ELR (cell line): Measurements from ENCODE around the gene ABCG1.
A peak's percentile ranks its signal among the peaks of the same experiment; 100 is the strongest.
"Not testable (repeated sequence)": the region's sequence is repeated elsewhere in the genome, so short reads cannot be mapped to it uniquely, and the experiment has no call there.

ENCODE experiments used
- DNase-seq: peaks from one replicate; pipeline ENCODE4 v3.0.0-alpha.2; 2015; ENCODE audit warnings: low read depth

ABCG1 gene

DNA sequence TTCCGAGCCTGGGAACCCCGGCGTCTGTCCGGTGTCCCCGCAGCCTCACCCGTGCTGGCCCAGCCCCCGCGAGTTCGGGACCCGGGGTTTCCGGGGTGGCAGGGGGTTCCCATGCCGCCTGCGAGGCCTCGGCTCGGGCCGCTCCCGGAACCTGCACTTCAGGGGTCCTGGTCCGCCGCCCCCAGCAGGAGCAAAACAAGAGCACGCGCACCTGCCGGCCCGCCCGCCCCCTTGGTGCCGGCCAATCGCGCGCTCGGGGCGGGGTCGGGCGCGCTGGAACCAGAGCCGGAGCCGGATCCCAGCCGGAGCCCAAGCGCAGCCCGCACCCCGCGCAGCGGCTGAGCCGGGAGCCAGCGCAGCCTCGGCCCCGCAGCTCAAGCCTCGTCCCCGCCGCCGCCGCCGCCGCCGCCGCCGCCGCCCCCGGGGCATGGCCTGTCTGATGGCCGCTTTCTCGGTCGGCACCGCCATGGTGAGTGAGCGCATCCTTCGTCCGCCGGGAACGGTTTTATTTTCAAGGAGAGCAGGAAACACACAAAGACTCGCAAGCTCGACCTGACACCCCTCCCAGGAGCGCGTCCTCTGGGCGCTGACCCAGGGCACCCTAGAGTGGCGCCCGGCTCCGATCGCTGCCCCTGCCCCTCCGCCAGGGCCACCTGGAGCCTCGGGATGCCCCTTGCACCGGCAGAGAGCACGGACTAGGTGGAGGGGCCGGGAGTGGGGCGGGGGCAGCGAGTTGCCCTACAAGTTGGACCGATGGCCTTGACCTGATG is at the start of gene ABCG1:
Gene ABCG1, plus strand, starts transcription at position 305 of the 770 bp plus-strand sequence. Its CDS starts 123 bp downstream, at position 428.
- DNase-seq: no peak

- no peak for DNase-seq
Observed at GRCh38 chr21:42169758-42170157, 49.2 kb upstream of the ABCG1 start.

GRCh38 chr21:42171091-42172053 is 47.6 kb upstream of the ABCG1 start:
- DNase-seq: no peak

DNA sequence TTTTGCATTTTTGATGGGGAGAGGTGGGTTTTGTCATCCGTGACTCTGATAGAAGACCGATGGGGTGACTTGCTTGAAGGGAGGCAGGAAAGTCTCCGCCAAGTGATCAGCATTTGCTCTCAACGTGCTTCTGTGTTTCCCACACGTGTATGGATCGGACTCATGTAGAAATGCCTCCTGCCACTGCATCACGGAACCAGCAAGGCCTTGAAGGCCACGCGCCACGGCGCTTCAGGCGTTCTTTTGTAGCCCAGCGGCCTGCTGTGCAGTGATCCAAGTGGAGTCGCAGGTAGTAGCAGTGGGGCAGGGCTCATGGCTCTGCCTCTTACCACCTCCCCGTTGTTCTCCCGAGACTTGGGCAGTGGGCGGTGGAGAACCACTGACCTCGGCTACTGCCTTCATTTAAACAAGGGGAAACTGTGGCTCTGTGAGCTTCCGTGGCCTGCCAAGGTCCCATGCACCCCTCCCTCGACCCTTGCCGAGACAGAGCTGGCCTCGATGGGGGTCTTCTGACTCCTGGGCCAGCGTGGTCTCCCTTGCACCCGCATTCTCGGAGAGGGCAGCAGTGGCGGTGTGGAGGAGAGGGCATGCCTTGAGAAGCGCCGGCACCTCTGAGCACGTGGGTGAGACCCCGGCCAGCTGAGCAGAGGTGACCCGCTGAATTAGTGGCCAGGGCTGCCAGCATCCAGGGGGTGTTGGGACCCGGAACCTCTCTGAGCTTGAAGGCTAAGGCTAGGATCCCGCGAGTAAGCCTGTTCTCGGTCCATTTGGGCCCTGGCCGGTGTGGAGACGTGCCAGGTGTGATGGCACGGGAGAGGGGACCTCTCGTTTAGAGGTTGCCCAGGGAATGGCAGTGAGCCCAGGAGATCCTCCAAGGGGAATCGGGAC is 46.1 kb upstream of the ABCG1 start:
- no peak for DNase-seq

DNA sequence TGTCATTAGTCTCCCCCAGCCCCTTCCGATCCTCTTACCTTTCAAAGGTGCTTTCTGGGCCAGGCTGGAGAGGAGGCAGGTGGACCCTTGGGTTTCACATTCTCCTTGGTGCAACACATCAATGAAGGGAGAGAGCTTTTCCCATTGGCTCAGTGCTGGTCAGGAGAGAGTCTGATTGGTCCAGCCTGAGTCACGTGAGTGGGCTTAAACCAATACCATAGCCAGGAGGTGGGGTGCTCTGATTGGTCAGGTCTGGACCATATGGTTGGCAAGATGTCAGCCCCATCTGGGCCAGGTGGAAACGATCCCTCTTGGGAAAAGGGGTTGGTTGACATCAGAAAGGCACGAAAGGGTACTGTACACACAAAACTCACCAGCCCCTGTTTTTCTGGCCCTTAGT is 44.8 kb upstream of the ABCG1 start:
- DNase-seq: no peak

GRCh38 chr21:42175110-42175710 is 43.7 kb upstream of the ABCG1 start:
- DNase-seq: no peak

DNA sequence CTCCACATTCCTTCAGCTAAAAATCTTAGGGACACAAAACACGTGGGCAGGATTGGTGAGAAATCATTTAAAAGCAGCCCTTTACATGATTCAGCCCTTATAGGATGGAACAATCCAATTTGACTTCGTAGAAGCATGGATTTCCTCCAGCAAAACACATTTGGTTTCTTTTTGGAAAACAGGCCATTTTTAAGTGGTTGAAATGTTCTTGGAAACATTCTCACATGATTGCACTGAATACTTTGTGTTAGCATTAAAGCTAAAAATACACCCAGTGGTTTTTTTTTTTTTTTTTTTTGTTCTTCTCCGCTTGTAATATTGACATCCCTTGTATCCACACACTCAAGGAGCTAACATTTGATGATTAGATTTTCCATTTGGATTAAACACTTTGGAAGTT is 42.1 kb upstream of the ABCG1 start:
- no peak for DNase-seq

- no peak for DNase-seq
Observed at GRCh38 chr21:42179316-42179715, 39.6 kb upstream of the ABCG1 start.

DNA sequence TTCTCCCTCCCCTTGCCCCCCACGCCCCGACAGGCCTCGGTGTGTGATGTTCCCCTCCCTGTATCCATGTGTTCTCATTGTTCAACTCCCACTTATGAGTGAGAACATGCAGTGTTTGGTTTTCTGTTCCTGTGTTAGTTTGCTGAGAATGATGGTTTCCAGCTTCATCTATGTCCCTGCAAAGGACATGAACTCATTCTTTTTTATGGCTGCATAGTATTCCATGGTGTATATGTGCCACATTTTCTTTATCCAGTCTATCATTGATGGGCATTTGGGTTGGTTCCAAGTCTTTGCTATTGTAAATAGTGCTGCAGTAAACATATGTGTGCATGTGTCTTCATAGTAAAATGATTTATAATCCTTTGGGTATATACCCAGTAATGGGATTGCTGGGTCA is 38.9 kb upstream of the ABCG1 start:
- not testable (repeated sequence) for DNase-seq

DNA sequence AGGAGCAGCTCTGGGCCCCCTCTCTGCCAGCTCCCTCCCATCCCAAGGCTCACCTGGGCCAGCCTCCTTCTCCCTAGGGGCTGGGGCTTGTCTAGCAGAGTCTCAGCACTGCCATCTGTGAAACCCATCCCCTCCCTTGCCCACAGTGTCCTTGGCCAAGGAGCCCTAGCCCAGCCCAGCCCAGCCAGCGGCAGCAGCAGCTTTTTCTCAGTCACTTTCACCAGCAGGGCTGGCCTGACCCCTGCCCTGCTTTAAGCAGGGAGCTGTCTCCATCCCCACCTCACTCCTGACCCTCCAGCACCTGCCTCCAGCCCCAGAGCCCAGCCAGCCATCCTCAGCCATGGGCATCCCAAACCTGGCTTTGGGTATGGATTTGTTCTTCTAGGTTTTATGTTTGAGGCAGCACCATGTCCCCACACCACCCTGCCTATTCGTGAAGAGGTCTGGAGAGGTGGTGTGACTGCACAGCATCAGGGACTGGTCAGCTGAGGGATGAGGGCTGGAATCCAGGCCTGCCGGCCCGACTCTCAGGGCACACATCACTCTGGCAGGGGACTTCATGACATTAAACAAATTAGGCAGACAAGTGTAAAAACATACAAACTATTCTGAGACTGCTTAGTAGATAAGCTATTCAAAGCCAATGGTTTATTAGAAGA is 36.1 kb upstream of the ABCG1 start:
- DNase-seq: no peak

GRCh38 chr21:42183374-42184266 is 35.3 kb upstream of the ABCG1 start:
- DNase-seq: no peak

- DNase-seq: no peak
Observed at GRCh38 chr21:42186591-42186990, 32.3 kb upstream of the ABCG1 start.

- DNase-seq: peak; percentile 38
Observed at GRCh38 chr21:42187976-42188653, 30.8 kb upstream of the ABCG1 start.

DNA sequence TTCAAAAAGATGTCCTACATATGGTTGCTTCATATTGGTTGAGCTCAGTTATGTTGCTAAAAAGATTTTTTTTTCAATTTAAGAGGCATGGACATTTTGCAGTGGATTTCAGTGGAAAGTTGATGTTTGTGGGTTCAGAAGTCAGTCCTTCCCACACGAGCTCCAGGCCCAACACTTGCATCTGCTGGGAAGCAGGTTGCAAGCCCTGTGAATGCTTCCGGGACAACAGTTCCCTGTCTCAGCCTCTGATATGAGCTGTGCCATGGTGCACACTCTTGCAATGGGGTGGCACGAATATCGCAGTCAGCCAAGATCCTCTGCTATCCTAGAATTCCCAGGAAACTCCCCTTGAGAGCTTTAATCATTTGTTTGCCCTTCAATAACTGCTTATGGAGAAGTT is 30.3 kb upstream of the ABCG1 start:
- DNase-seq: no peak

GRCh38 chr21:42189431-42189830 is 29.5 kb upstream of the ABCG1 start:
- DNase-seq: no peak

DNA sequence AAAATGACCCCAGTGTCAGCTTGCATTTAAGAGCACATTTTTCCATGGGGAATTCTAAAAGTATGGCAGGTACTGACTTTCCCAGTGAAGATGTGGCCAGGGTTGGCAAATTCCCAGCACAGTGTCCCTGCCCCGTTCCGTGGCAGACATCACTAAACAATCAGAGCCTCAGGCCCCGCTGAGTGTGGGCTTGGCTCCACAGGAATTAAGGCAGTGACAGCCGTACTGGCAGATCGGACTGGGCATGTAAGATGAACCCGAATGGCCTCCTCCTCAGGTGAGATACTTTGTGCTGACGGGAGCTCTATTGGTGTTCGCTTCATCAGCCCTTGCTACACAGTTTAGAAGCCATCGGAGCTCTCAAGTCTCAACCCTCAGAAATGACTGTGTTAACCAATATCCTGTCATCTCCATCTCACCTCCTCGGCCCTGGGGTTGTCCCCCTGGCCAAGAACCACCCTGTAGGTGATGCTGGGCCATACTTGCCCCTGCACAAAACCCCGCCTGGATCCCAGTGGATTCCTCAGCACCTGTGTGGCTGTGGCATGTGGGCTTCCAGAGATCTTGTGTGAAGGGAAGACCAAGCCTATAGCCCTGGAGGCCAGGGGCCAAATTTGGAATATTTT is 29.0 kb upstream of the ABCG1 start:
- DNase-seq: no peak

GRCh38 chr21:42190486-42190863 is 28.5 kb upstream of the ABCG1 start:
- no peak for DNase-seq

DNA sequence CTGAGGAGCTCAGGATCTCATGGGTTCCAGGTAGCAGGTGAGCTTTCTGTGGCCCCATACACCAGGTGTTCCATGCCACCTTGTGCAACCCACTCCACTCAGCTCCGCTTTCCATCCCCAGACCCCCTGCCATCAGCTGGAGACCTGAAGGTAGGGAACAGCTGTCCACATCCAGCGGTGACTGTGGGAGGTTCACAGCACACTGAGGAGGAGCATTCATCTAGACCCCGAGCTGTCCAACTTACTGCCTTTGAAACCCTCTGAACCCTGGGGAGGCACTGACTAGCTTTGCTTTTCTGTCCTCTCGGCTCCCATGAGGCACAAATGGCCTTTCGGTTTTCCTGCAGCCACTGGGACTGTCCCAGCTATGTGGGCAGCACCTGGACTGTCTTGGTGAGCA is 27.9 kb upstream of the ABCG1 start:
- no peak for DNase-seq
